ENCODE results near the gene DDX50.

DNA sequence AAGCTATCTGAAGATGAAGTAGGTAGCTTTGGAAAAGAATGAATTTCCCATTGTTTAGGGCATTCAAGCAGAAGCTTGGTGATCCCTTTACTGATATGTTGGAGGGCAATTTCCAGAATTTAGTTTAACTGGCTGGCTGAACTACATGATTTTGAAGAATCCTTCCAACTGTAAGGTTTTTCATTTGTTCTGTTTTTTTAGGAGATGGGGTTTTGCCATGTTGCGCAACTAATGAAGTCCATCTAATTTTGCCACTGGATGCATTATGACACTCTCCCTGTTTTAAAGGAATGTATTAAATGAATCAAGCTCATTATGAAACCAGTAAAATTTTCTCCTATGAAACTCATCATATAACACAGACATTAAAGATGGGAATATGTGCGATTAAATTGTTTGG is 6.1 kb upstream of the DDX50 start:
- TF ChIP-seq HMGXB4 (CRISPR knock-in tag; IDR thresholded peaks at IDR 0.05) = no peak
- TF ChIP-seq, protein P1, sequence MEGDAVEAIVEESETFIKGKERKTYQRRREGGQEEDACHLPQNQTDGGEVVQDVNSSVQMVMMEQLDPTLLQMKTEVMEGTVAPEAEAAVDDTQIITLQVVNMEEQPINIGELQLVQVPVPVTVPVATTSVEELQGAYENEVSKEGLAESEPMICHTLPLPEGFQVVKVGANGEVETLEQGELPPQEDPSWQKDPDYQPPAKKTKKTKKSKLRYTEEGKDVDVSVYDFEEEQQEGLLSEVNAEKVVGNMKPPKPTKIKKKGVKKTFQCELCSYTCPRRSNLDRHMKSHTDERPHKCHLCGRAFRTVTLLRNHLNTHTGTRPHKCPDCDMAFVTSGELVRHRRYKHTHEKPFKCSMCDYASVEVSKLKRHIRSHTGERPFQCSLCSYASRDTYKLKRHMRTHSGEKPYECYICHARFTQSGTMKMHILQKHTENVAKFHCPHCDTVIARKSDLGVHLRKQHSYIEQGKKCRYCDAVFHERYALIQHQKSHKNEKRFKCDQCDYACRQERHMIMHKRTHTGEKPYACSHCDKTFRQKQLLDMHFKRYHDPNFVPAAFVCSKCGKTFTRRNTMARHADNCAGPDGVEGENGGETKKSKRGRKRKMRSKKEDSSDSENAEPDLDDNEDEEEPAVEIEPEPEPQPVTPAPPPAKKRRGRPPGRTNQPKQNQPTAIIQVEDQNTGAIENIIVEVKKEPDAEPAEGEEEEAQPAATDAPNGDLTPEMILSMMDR (IDR thresholded peaks at IDR 0.05) = no peak

Data from WTC11 (cell line).